Naive thymus-derived CD4-positive, alpha-beta T cell (primary cell): ENCODE data around the gene ZNF366. TPM values are rescaled to one million over a fixed set of nuclear protein-coding genes. Genes with fewer than 3 reads are reported as not detected.

Source experiments
- ATAC-seq: fragments of 150-1000 bp; cut with Tn5 transposase; 2 replicates; pipeline ENCODE4 v1.10.0; 2021; ENCODE audit warnings: mild to moderate bottlenecking, moderate library complexity
- CTCF ChIA-PET: fragments of 350-600 bp; sonication (Branson Sonifier 250); formaldehyde crosslinking; loops from one replicate; lab custom pipeline; 2021; ENCODE audit warnings: antibody characterized with exemption; lab: Charles Lee
- POLR2A ChIA-PET: fragments of 350-600 bp; sonication (Branson Sonifier 250); formaldehyde crosslinking; loops from one replicate; lab custom pipeline; 2021; ENCODE audit warnings: antibody characterized with exemption, inconsistent platforms; lab: Charles Lee
- DNase-seq, 9 donors: peaks; one replicate each; pipeline versions ENCODE4 v3.0.0 to v3.0.0-alpha.2; 2020 to 2022; ENCODE audit warnings: mixed read lengths in 1 of 9
- H3K27ac ChIP-seq: one replicate; pipeline ENCODE4 v1.7.0; 2013; ENCODE audit warnings: mild to moderate bottlenecking, low read depth, low read length, moderate library complexity
- H3K27me3 ChIP-seq, 2 donors: one replicate each; pipeline ENCODE4 v1.7.0; 2013; ENCODE audit warnings: low read length in 2 of 2, mild to moderate bottlenecking in 2 of 2, moderate library complexity in 2 of 2; ENCODE audit not compliant: control insufficient read depth in 2 of 2, insufficient read depth in 2 of 2
- H3K36me3 ChIP-seq, 3 experiments: 1 replicate in 2 of 3; 2 replicates in 1 of 3; pipeline ENCODE4 v1.7.0; 2013; ENCODE audit warnings: low read length in 3 of 3, mild to moderate bottlenecking in 3 of 3, moderate library complexity in 1 of 3; ENCODE audit not compliant: insufficient read depth in 3 of 3, control insufficient read depth in 2 of 3
- H3K4me1 ChIP-seq, 2 donors: one replicate each; pipeline ENCODE4 v1.7.0; 2013; ENCODE audit warnings: low read length in 2 of 2, mild to moderate bottlenecking in 2 of 2, moderate library complexity in 1 of 2; ENCODE audit not compliant: control insufficient read depth in 2 of 2, insufficient read depth in 2 of 2
- H3K4me3 ChIP-seq: 2 replicates; pipeline ENCODE4 v1.7.0; 2013; ENCODE audit warnings: mild to moderate bottlenecking, low read length
- H3K9me3 ChIP-seq, 3 experiments: 1 replicate in 2 of 3; 2 replicates in 1 of 3; pipeline ENCODE4 v1.7.0; 2013; ENCODE audit warnings: low read length in 3 of 3; ENCODE audit not compliant: control insufficient read depth in 2 of 3
- H3K27ac Mint-ChIP-seq, 9 donors: one replicate each; pipeline ENCODE4 v1.8.0; 2020 to 2022; ENCODE audit warnings: mixed read lengths in 9 of 9, mild to moderate bottlenecking in 8 of 9, moderate library complexity in 5 of 9, inconsistent platforms in 2 of 9
- H3K27me3 Mint-ChIP-seq, 5 donors: one replicate each; pipeline ENCODE4 v1.8.0; 2021 to 2022; ENCODE audit warnings: mixed read lengths in 5 of 5, mild to moderate bottlenecking in 1 of 5
- H3K36me3 Mint-ChIP-seq, 5 donors: one replicate each; pipeline ENCODE4 v1.8.0; 2020 to 2022; ENCODE audit warnings: mixed read lengths in 5 of 5, mild to moderate bottlenecking in 3 of 5, inconsistent platforms in 1 of 5
- H3K4me1 Mint-ChIP-seq, 7 donors: one replicate each; pipeline ENCODE4 v1.8.0; 2020 to 2022; ENCODE audit warnings: mixed read lengths in 7 of 7, mild to moderate bottlenecking in 3 of 7, inconsistent platforms in 1 of 7
- H3K4me3 Mint-ChIP-seq, 10 donors: one replicate each; pipeline ENCODE4 v1.8.0; 2020 to 2022; ENCODE audit warnings: mild to moderate bottlenecking in 10 of 10, mixed read lengths in 10 of 10, moderate library complexity in 6 of 10, inconsistent platforms in 2 of 10
- H3K9me3 Mint-ChIP-seq, 11 donors: one replicate each; pipeline ENCODE4 v1.8.0; 2020 to 2022; ENCODE audit warnings: mixed read lengths in 11 of 11, mild to moderate bottlenecking in 4 of 11, inconsistent platforms in 1 of 11, moderate library complexity in 1 of 11
- intact Hi-C, 2 donors: fragments of 100-400 bp; cut with micrococcal nuclease; formaldehyde crosslinking; loops; one replicate each; pipeline ENCODE4 v1.15.1; 2023
- polyA plus RNA-seq, 2 donors: library from polyadenylated mRNA; unstranded; fragments of 300-500 nt; fragmentation: Illumina TruSeq; gene quantifications; one replicate each; pipeline ENCODE4 v1.2.3, GENCODE V29; 2021
- total RNA-seq, 6 experiments: library from RNA in 5 of 6; stranded (reverse) in 5 of 6; gene quantifications; 1 replicate in 5 of 6; 2 replicates in 1 of 6; pipeline ENCODE4 v1.2.3 and lab custom pipeline; 2021 to 2026

The ZNF366 gene
- total and polyA plus RNA-seq, 7 experiments from 2014 or later = 0.11 to 1.1 (median 0.19) TPM; not detected in 4

DNA sequence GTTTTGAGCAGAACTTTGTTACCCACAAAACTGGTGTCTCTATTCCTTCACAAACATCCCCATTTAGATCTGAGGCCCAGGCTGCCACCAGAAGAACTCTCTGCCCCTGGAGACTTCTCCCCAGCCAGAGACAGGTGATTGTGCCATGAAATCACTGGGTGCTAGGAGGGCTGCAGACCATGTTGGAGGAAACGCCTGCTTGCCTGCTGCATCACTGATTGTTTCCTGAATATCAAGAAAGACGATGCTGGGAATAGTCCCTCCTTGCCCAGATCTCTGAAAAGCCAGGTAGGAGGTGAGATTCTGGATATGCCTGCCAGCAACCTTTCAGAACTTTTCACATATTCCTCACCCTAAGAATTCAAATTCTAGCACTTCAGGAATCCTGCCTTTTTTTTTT, 8.1 kb downstream of the ZNF366 start:
- H3K4me1 ChIP-seq = no peaks in the 10 kb centered on the region
- Mint-ChIP-seq H3K27ac (no peak overlapping the region), H3K9me3 (no peaks in the 10 kb centered on the region), H3K4me1 (no peaks in the 10 kb centered on the region), H3K4me3 (no peak overlapping the region), H3K36me3 (no peaks in the 10 kb centered on the region), H3K27me3 (peaks cover 5 to 41% (median 23%) of the 10 kb centered on the region in 5 donors)
- ChIA-PET CTCF (no interaction called here), POLR2A (no interaction called here)
- no peak for DNase-seq
- no peaks in the 10 kb centered on the region for H3K36me3 ChIP-seq
- intact Hi-C loops = no loop called here
- H3K4me3 ChIP-seq = no peak overlapping the region
- no peaks in the 10 kb centered on the region for H3K9me3 ChIP-seq
- H3K27me3 ChIP-seq = no peaks in the 10 kb centered on the region
- no peak overlapping the region for H3K27ac ChIP-seq
- ATAC-seq = no peak

DNA sequence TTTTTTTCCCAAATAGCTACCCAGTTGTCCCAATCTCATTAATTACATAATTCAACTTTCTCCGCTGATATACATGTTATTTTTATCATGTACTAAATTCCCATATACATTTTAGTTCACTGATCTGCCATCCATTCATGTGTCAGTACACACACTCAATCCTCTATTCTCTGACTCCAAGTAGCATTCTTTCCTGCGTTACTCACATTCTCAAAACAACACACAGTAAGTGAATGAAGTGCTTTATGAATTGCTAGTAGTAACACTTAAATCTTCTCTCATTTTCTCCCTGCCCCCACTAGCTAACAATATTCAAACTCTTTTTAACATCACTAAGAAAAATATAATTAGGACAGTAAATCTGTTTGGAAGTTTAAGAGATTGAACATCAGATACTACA, 8.9 kb downstream of the ZNF366 start:
- Mint-ChIP-seq H3K27ac (no peak overlapping the region), H3K4me1 (no peaks in the 10 kb centered on the region), H3K27me3 (peaks cover 2 to 35% (median 19%) of the 10 kb centered on the region in 5 donors), H3K4me3 (no peak overlapping the region), H3K36me3 (no peaks in the 10 kb centered on the region), H3K9me3 (no peaks in the 10 kb centered on the region)
- intact Hi-C loops = no loop called here
- ATAC-seq (no peak), DNase-seq (no peak)
- H3K36me3 ChIP-seq = no peaks in the 10 kb centered on the region
- H3K4me3 ChIP-seq = no peak overlapping the region
- H3K4me1 ChIP-seq = no peaks in the 10 kb centered on the region
- POLR2A ChIA-PET = no interaction called here
- CTCF ChIA-PET = no interaction called here
- H3K27ac ChIP-seq = no peak overlapping the region
- H3K27me3 ChIP-seq = no peaks in the 10 kb centered on the region
- H3K9me3 ChIP-seq = no peaks in the 10 kb centered on the region

DNA sequence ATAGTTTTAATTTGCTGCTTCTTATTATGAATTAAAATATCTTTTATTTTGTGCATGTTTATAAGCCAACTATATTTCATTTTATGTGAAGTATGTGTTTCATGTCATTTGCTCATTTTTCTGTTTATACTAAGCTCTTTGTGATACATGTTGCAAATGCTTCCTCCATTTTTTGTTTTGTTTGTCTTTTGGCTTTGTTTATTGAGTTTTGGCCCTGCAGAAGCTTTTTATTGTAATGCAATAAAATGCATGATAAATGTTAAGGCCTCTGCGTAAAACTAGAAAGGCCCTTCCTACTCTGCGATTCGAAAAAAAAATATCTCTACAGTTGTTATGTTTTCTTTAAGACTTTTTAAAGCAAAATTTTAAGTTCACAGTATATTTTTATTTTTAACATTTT, 9.4 kb downstream of the ZNF366 start:
- H3K9me3 Mint-ChIP-seq = no peaks in the 10 kb centered on the region
- no peaks in the 10 kb centered on the region for H3K4me1 Mint-ChIP-seq
- ChIA-PET CTCF (no interaction called here), POLR2A (no interaction called here)
- no peaks in the 10 kb centered on the region for H3K4me1 ChIP-seq
- no peaks in the 10 kb centered on the region for H3K36me3 Mint-ChIP-seq
- peaks cover 5 to 35% (median 19%) of the 10 kb centered on the region in 5 donors for H3K27me3 Mint-ChIP-seq
- H3K4me3 Mint-ChIP-seq = no peak overlapping the region
- no peak overlapping the region for H3K4me3 ChIP-seq
- H3K27me3 ChIP-seq = no peaks in the 10 kb centered on the region
- no peaks in the 10 kb centered on the region for H3K9me3 ChIP-seq
- no peaks in the 10 kb centered on the region for H3K36me3 ChIP-seq
- ATAC-seq (no peak), DNase-seq (no peak)
- H3K27ac ChIP-seq = no peak overlapping the region
- intact Hi-C loops = no loop called here
- H3K27ac Mint-ChIP-seq = no peak overlapping the region

DNA sequence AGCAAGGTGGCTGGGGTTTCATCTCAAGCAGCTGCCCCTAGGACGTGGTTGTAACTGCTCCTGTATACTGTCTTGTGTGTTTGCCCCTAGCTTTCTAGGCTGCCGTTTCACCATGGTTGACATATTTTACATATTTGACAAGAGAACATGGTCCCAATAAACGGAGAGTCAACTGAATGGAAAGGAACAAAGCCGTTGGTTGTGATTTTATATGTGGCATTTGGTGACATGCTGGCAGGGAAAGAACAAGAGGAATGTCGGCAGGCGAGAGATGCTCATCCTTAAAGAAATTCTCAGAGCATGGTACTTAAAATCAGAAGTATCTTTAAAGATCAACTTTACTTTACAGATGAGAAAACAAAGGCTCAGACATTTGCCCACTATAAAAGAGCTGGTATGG, 11.8 kb downstream of the ZNF366 start:
- no peaks in the 10 kb centered on the region for H3K36me3 Mint-ChIP-seq
- no peaks in the 10 kb centered on the region for H3K36me3 ChIP-seq
- intact Hi-C loops = no loop called here
- no peaks in the 10 kb centered on the region for H3K9me3 ChIP-seq
- no peaks in the 10 kb centered on the region for H3K9me3 Mint-ChIP-seq
- ChIA-PET CTCF (no interaction called here), POLR2A (no interaction called here)
- H3K27me3 Mint-ChIP-seq = peaks cover 11 to 27% (median 21%) of the 10 kb centered on the region in 5 donors
- DNase-seq (no peak), ATAC-seq (no peak)
- H3K27ac ChIP-seq = no peak overlapping the region
- no peaks in the 10 kb centered on the region for H3K27me3 ChIP-seq
- H3K4me1 ChIP-seq = no peaks in the 10 kb centered on the region
- H3K4me3 Mint-ChIP-seq = no peak overlapping the region
- H3K4me1 Mint-ChIP-seq = no peaks in the 10 kb centered on the region
- H3K4me3 ChIP-seq = no peak overlapping the region
- H3K27ac Mint-ChIP-seq = no peak overlapping the region

DNA sequence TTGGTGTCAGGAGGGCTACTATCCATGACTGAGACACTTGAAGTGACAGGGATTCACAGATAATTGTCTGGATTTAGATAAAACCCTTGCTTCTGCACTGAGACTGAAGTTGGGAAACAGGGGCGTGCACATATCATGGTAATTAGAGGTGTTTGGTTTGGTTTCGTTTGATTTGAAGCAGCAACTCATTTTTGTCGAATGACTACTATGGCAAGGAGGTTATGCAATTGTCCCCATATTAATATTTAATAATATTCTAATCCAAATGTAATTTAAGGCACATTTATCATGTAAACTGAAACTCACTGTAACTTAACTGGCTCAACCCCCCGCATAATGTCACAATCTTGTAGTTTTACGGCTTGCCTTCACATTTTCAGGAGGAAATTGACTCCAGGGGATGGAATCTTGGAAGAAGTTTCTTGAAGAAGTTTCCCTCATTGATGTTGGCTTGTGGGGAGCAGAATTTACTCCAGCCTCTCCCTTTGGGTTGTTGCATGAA, 12.5 kb downstream of the ZNF366 start:
- H3K27ac Mint-ChIP-seq = no peak overlapping the region
- H3K27me3 Mint-ChIP-seq = peaks cover 11 to 23% (median 18%) of the 10 kb centered on the region in 5 donors
- no peaks in the 10 kb centered on the region for H3K36me3 ChIP-seq
- no peaks in the 10 kb centered on the region for H3K9me3 ChIP-seq
- H3K4me3 Mint-ChIP-seq = no peak overlapping the region
- H3K36me3 Mint-ChIP-seq = no peaks in the 10 kb centered on the region
- intact Hi-C loops = no loop called here
- H3K9me3 Mint-ChIP-seq = no peaks in the 10 kb centered on the region
- H3K4me3 ChIP-seq = no peak overlapping the region
- H3K4me1 ChIP-seq = no peaks in the 10 kb centered on the region
- DNase-seq = no peak
- no peaks in the 10 kb centered on the region for H3K27me3 ChIP-seq
- H3K4me1 Mint-ChIP-seq = peaks cover 0 to 2% (median 0%) of the 10 kb centered on the region in 7 donors
- ChIA-PET POLR2A (no interaction called here), CTCF (no interaction called here)
- no peak for ATAC-seq
- H3K27ac ChIP-seq = no peak overlapping the region

DNA sequence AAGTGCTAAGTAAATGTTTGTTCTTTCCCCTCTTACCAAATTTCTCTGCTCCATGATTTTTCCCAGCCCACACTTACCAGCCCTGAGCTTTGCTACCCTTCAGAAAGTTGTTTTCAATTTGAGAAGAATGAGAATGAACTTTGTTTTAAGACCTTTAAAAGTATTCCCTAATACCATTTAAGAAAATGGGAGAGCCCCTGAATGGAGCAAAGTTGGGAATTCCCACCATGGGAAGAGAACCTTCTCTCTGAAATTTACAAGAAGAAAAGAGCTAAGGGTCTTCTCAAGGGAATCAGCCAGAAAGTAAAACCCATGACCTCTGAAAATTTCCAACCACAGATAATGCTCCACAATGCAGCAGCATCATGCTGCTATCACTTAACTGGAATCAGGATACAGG, 17.7 kb downstream of the ZNF366 start:
- POLR2A ChIA-PET = no interaction called here
- Mint-ChIP-seq H3K36me3 (no peaks in the 10 kb centered on the region), H3K4me1 (peaks cover 0 to 2% (median 0%) of the 10 kb centered on the region in 7 donors), H3K4me3 (no peak overlapping the region), H3K9me3 (peaks cover 0 to 2% (median 0%) of the 10 kb centered on the region in 11 donors), H3K27me3 (peaks cover 0 to 15% (median 14%) of the 10 kb centered on the region in 5 donors), H3K27ac (no peak overlapping the region)
- no peaks in the 10 kb centered on the region for H3K36me3 ChIP-seq
- DNase-seq = no peak
- intact Hi-C loops = no loop called here
- H3K27me3 ChIP-seq = no peaks in the 10 kb centered on the region
- no peak overlapping the region for H3K4me3 ChIP-seq
- no peak overlapping the region for H3K27ac ChIP-seq
- H3K4me1 ChIP-seq = no peaks in the 10 kb centered on the region
- CTCF ChIA-PET = no interaction called here
- H3K9me3 ChIP-seq = no peaks in the 10 kb centered on the region
- ATAC-seq = no peak

DNA sequence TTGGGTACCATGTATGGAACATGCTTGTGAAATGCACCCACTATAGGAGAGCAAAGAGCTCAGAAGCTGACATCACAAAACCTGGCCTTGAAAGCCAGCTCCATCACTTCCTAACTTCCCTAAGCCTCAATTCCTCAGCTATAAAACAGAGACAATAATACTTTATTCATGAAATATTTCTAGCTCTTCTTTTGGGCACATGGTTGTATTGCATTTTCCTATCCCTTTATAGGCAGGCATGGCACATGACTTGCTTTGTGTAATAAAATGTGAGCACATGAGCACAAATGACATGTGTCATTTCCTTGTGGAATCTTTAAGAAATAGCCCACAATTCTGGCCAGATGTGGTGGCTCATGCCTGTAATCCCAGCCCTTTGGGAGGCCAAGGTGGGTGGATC, 18.5 kb downstream of the ZNF366 start:
- Histone ChIP-seq H3K27me3 (no peaks in the 10 kb centered on the region), H3K9me3 (no peaks in the 10 kb centered on the region), H3K36me3 (no peaks in the 10 kb centered on the region), H3K4me3 (no peak overlapping the region), H3K27ac (no peak overlapping the region), H3K4me1 (no peaks in the 10 kb centered on the region)
- H3K36me3 Mint-ChIP-seq = no peaks in the 10 kb centered on the region
- ChIA-PET CTCF (no interaction called here), POLR2A (no interaction called here)
- H3K9me3 Mint-ChIP-seq = peaks cover 0 to 2% (median 0%) of the 10 kb centered on the region in 11 donors
- DNase-seq (no peak), ATAC-seq (no peak)
- H3K4me1 Mint-ChIP-seq = peaks cover 0 to 2% (median 0%) of the 10 kb centered on the region in 7 donors
- intact Hi-C loops = no loop called here
- no peak overlapping the region for H3K27ac Mint-ChIP-seq
- H3K27me3 Mint-ChIP-seq = peaks cover 0 to 15% (median 13%) of the 10 kb centered on the region in 5 donors
- no peak overlapping the region for H3K4me3 Mint-ChIP-seq
